ENCODE measurements around the gene SLC6A3. TPM values are rescaled to one million over a fixed set of nuclear protein-coding genes. Genes with fewer than 3 reads are reported as not detected.
"Not testable (repeated sequence)": the region's sequence is repeated elsewhere in the genome, so short reads cannot be mapped to it uniquely, and the experiment has no call there.

The SLC6A3 gene
- total RNA-seq, 2 experiments from 2014 or later, result not detected

- no peak for ATAC-seq
- Mint-ChIP-seq H3K4me3 (no peak overlapping the region), H3K27me3 (no peaks in the 10 kb centered on the region), H3K4me1 (ENCODE audit: low read depth) (peaks cover 9% of the 10 kb centered on the region), H3K27ac (no peak overlapping the region), H3K36me3 (ENCODE audit: low read depth) (peaks cover 19% of the 10 kb centered on the region), H3K9me3 (no peaks in the 10 kb centered on the region)
- POLR2A ChIA-PET, result no interaction called here
- no peak for DNase-seq
- intact Hi-C loops (cut with micrococcal nuclease), result no loop called here
- TF ChIP-seq CTCF (IDR thresholded peaks at IDR 0.05), result no peak
- CTCF ChIA-PET, result interaction anchor here (1.0 to 2.6 kb wide), 7 partner anchors 11 to 165 kb away, joined by 3 to 20 read pairs (median 3); no protein-coding TSS in a partner anchor
These were observed 33.8 kb upstream of the SLC6A3 start for GRCh38 chr5:1479066-1479465.

- no peak overlapping the region for H3K27ac Mint-ChIP-seq
- no peaks in the 10 kb centered on the region for H3K27me3 Mint-ChIP-seq
- TF ChIP-seq CTCF (IDR thresholded peaks at IDR 0.05), result no peak
- no peak overlapping the region for H3K4me3 Mint-ChIP-seq
- no peaks in the 10 kb centered on the region for H3K9me3 Mint-ChIP-seq
- intact Hi-C loops (cut with micrococcal nuclease), result no loop called here
- ChIA-PET POLR2A (no interaction called here), CTCF (interaction anchor here (1.1 to 2.6 kb wide), 3 partner anchors 12 to 166 kb away, joined by 3 to 20 read pairs (median 3); no protein-coding TSS in a partner anchor)
- no peak for ATAC-seq
- peaks cover 17% of the 10 kb centered on the region for H3K36me3 Mint-ChIP-seq (ENCODE audit: low read depth)
- DNase-seq, result no peak
- peaks cover 9% of the 10 kb centered on the region for H3K4me1 Mint-ChIP-seq (ENCODE audit: low read depth)
These were observed 33.2 kb upstream of the SLC6A3 start for GRCh38 chr5:1478271-1479035.

- TF ChIP-seq CTCF (IDR thresholded peaks at IDR 0.05), result no peak
- Mint-ChIP-seq H3K36me3 (ENCODE audit: low read depth) (peaks cover 22% of the 10 kb centered on the region), H3K4me1 (ENCODE audit: low read depth) (peaks cover 9% of the 10 kb centered on the region), H3K9me3 (no peaks in the 10 kb centered on the region), H3K4me3 (no peak overlapping the region), H3K27ac (no peak overlapping the region), H3K27me3 (no peaks in the 10 kb centered on the region)
- DNase-seq, result no peak
- POLR2A ChIA-PET, result no interaction called here
- CTCF ChIA-PET, result interaction anchor here (0.7 to 1.3 kb wide), 2 partner anchors 167 to 168 kb away, joined by 3 to 4 read pairs; no protein-coding TSS in a partner anchor
- intact Hi-C loops (cut with micrococcal nuclease), result no loop called here
- ATAC-seq, result no peak
These were observed 32.1 kb upstream of the SLC6A3 start for GRCh38 chr5:1477341-1477740.

- CTCF ChIA-PET, result interaction anchor here (1.3 kb wide), 1 partner anchor 168 kb away, joined by 4 read pairs; no protein-coding TSS in a partner anchor
- H3K9me3 Mint-ChIP-seq, result no peaks in the 10 kb centered on the region
- H3K27ac Mint-ChIP-seq, result no peak overlapping the region
- POLR2A ChIA-PET, result no interaction called here
- no peak for TF ChIP-seq CTCF (IDR thresholded peaks at IDR 0.05)
- H3K36me3 Mint-ChIP-seq (ENCODE audit: low read depth), result peaks cover 23% of the 10 kb centered on the region
- H3K27me3 Mint-ChIP-seq, result no peaks in the 10 kb centered on the region
- no peak overlapping the region for H3K4me3 Mint-ChIP-seq
- intact Hi-C loops (cut with micrococcal nuclease), result no loop called here
- ATAC-seq (no peak), DNase-seq (no peak)
- H3K4me1 Mint-ChIP-seq (ENCODE audit: low read depth), result peaks cover 9% of the 10 kb centered on the region
These were observed 31.7 kb upstream of the SLC6A3 start for GRCh38 chr5:1476967-1477310.

DNA sequence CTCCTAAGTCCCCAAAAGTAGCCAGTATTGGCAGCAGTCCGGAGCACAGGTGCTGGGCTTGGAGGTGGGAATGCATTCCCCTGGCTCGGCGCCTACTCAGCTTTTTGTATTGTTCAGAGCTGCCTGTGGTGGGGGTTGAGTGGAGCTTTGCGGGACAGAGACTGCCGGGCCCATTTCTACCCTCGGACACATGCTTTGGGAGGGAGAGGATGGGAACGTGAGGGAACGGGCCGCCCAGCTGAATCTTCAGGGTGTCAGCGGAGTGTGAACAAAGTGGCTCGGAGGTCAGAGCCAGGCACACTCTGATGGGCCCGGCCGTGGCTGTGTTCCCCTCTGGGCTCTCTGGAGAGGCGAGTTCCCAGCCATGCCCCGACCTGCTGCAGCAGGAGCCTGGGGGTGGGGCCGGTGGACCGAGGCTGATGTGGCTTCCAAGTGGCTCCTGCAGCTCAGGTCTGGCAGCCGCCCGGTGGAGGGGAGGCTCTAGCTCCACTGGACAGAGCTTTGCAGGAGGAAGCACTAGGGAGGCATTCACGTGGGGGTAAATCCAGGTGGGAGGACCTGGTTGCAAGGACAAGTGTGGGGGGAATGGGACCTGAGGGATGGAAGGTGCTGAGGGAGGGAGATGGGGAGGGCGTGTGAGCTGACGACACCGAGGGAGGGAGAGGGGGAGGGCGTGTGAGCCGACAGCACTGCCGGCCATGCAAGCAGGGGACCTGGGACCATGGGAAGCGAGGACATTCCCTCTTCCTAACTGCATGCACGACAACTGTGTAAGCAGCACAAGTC is 31.1 kb upstream of the SLC6A3 start:
- Mint-ChIP-seq H3K27ac (no peak overlapping the region), H3K36me3 (ENCODE audit: low read depth) (peaks cover 25% of the 10 kb centered on the region), H3K4me1 (ENCODE audit: low read depth) (peaks cover 9% of the 10 kb centered on the region), H3K9me3 (no peaks in the 10 kb centered on the region), H3K27me3 (no peaks in the 10 kb centered on the region), H3K4me3 (no peak overlapping the region)
- ChIA-PET CTCF (interaction anchor here (1.3 kb wide), 1 partner anchor 168 kb away, joined by 4 read pairs; no protein-coding TSS in a partner anchor), POLR2A (no interaction called here)
- intact Hi-C loops (cut with micrococcal nuclease), result no loop called here
- DNase-seq (no peak), ATAC-seq (no peak)
- no peak for TF ChIP-seq CTCF (IDR thresholded peaks at IDR 0.05)

GRCh38 chr5:1475544-1475900 is 30.3 kb upstream of the SLC6A3 start:
- ATAC-seq; CTCF ChIA-PET; intact Hi-C loops (cut with micrococcal nuclease); H3K27me3 Mint-ChIP-seq; H3K4me1 Mint-ChIP-seq (ENCODE audit: low read depth); POLR2A ChIA-PET; H3K4me3 Mint-ChIP-seq; H3K27ac Mint-ChIP-seq; DNase-seq; H3K9me3 Mint-ChIP-seq: not testable (repeated sequence)
- peaks cover 24% of the 10 kb centered on the region for H3K36me3 Mint-ChIP-seq (ENCODE audit: low read depth)
